SK-N-SH (cell line): ENCODE data around the gene POLR3E. TPM values are rescaled to one million over a fixed set of nuclear protein-coding genes. Genes with fewer than 3 reads are reported as not detected.

Source experiments
- CTCF ChIA-PET: fragments of 300-600, 350-600 bp; formaldehyde crosslinking; extraction: SDS; loops from one replicate; lab custom pipeline; 2021; lab: Yijun Ruan, JAX
- POLR2A ChIA-PET: fragments of 350-600 bp; sonication (Branson Sonifier 250); formaldehyde crosslinking; extraction: SDS; loops from one replicate; lab custom pipeline; 2020; ENCODE audit warnings: antibody characterized with exemption, inconsistent platforms; lab: Yijun Ruan, JAX
- DNase-seq: peaks from one replicate; pipeline ENCODE4 v3.0.0; 2012
- H2AFZ ChIP-seq: fragments of 200-600 bp; sonication (generic); 2 replicates; pipeline ENCODE4 v1.8.1; 2016; ENCODE audit warnings: antibody characterized with exemption, mild to moderate bottlenecking, low read depth
- H3F3A ChIP-seq: fragments of 200-600 bp; sonication (generic); replicated peaks from 2 replicates; pipeline ENCODE3; 2016; ENCODE audit warnings: antibody characterized with exemption, mild to moderate bottlenecking; ENCODE audit not compliant: insufficient read depth
- H3K27ac ChIP-seq, 2 experiments: fragments of 200-500 bp in 1 of 2; fragments of 200-600 bp in 1 of 2; sonication (Bioruptor generic) in 1 of 2; sonication (generic), shearing (Covaris generic) in 1 of 2; 2 replicates each; pipeline versions ENCODE4 v1.5.1 to v1.6.1; 2014 to 2016; ENCODE audit warnings: low read depth in 2 of 2, inconsistent platforms in 1 of 2, low read length in 1 of 2, mild to moderate bottlenecking in 1 of 2, mixed read lengths in 1 of 2
- H3K27me3 ChIP-seq: fragments of 200-600 bp; sonication (generic), shearing (Covaris generic); 2 replicates; pipeline ENCODE4 v1.6.1; 2016; ENCODE audit warnings: mixed run types; ENCODE audit not compliant: insufficient read depth
- H3K36me3 ChIP-seq, 2 experiments: fragments of 200-500 bp in 1 of 2; fragments of 200-600 bp in 1 of 2; sonication (Bioruptor generic) in 1 of 2; sonication (generic) in 1 of 2; replicated peaks in 1 of 2; 2 replicates each; pipeline versions ENCODE3 to v1.5.1; 2014 to 2016; ENCODE audit warnings: low read length in 1 of 2, mild to moderate bottlenecking in 1 of 2; ENCODE audit not compliant: insufficient read depth in 2 of 2, control insufficient read depth in 1 of 2
- H3K4me1 ChIP-seq, 2 experiments: fragments of 200-500 bp in 1 of 2; fragments of 200-600 bp in 1 of 2; sonication (Bioruptor generic) in 1 of 2; sonication (generic), shearing (Covaris generic) in 1 of 2; 2 replicates each; pipeline versions ENCODE4 v1.5.1 to v1.6.1; 2014 to 2016; ENCODE audit warnings: low read depth in 1 of 2, low read length in 1 of 2, mixed run types in 1 of 2; ENCODE audit not compliant: insufficient read depth in 2 of 2, control insufficient read depth in 1 of 2
- H3K4me2 ChIP-seq: fragments of 200-600 bp; sonication (generic), shearing (Covaris generic); 2 replicates; pipeline ENCODE4 v1.6.1; 2017; ENCODE audit warnings: mixed run types
- H3K4me3 ChIP-seq, 2 experiments: fragments of 200-500 bp in 1 of 2; fragments of 200-600 bp in 1 of 2; sonication (Bioruptor generic) in 1 of 2; sonication (generic), shearing (Covaris generic) in 1 of 2; 2 replicates each; pipeline versions ENCODE4 v1.5.1 to v1.8.1; 2014 to 2016; ENCODE audit warnings: low read depth in 2 of 2, inconsistent platforms in 1 of 2, low read length in 1 of 2, mild to moderate bottlenecking in 1 of 2, mixed read lengths in 1 of 2, moderate library complexity in 1 of 2
- H3K79me2 ChIP-seq: fragments of 200-600 bp; sonication (generic); 2 replicates; pipeline ENCODE4 v1.8.1; 2017; ENCODE audit warnings: mild to moderate bottlenecking; ENCODE audit not compliant: insufficient read depth
- H3K9ac ChIP-seq: fragments of 200-600 bp; sonication (generic); 2 replicates; pipeline ENCODE4 v1.6.1; 2017; ENCODE audit warnings: mixed run types
- H3K9me2 ChIP-seq: fragments of 200-600 bp; sonication (generic); 2 replicates; pipeline ENCODE4 v1.6.1; 2017; ENCODE audit warnings: mixed run types
- H3K9me3 ChIP-seq: fragments of 200-600 bp; sonication (generic); 2 replicates; pipeline ENCODE4 v1.6.1; 2017; ENCODE audit warnings: mixed run types, mild to moderate bottlenecking, moderate library complexity
- H4K20me1 ChIP-seq: fragments of 200-600 bp; sonication (generic); 2 replicates; pipeline ENCODE4 v1.6.1; 2017; ENCODE audit warnings: mild to moderate bottlenecking, mixed run types; ENCODE audit not compliant: insufficient read depth
- ELF1 ChIP-seq: IDR thresholded peaks from 2 replicates; pipeline ENCODE4 v1.4.0; 2012
- EP300 ChIP-seq, 2 experiments: IDR thresholded peaks; 2 replicates each; pipeline versions ENCODE4 v1.4.0 to v1.6.1; 2012; ENCODE audit warnings: borderline replicate concordance in 1 of 2, low read depth in 1 of 2, low read length in 1 of 2
- IRF3 ChIP-seq: fragments of 150-350 bp; IDR thresholded peaks from 2 replicates; pipeline ENCODE4 v1.6.1; 2016; ENCODE audit warnings: mild to moderate bottlenecking, low read depth, low read length
- MAX ChIP-seq: IDR thresholded peaks from 2 replicates; pipeline ENCODE4 v1.4.0; 2012; ENCODE audit warnings: low read depth
- MXI1 ChIP-seq: IDR thresholded peaks from 2 replicates; pipeline ENCODE4 v1.6.1; 2012; ENCODE audit warnings: mild to moderate bottlenecking, low read depth, low read length, improper control_type of control experiment
- NFIC ChIP-seq: IDR thresholded peaks from 2 replicates; pipeline ENCODE4 v1.4.0; 2012; ENCODE audit warnings: borderline replicate concordance
- POLR2AphosphoS5 ChIP-seq: IDR thresholded peaks from 2 replicates; pipeline ENCODE4 v1.6.1; 2012; ENCODE audit warnings: low read depth, low read length
- RCOR1 ChIP-seq: fragments of 150-350 bp; IDR thresholded peaks from 2 replicates; pipeline ENCODE4 v1.6.1; 2017; ENCODE audit warnings: antibody characterized with exemption, low read length
- REST ChIP-seq: IDR thresholded peaks from 2 replicates; pipeline ENCODE4 v1.6.1; 2012; ENCODE audit warnings: mild to moderate bottlenecking, low read depth, low read length, moderate library complexity
- TEAD4 ChIP-seq: IDR thresholded peaks from 2 replicates; pipeline ENCODE4 v1.4.0; 2012; ENCODE audit warnings: mild to moderate bottlenecking, borderline replicate concordance; ENCODE audit not compliant: insufficient read depth
- USF2 ChIP-seq: fragments of 150-350 bp; IDR thresholded peaks from 2 replicates; pipeline ENCODE4 v1.6.1; 2017; ENCODE audit warnings: antibody characterized with exemption, low read length, low read depth, borderline replicate concordance
- YY1 ChIP-seq: IDR thresholded peaks from 2 replicates; pipeline ENCODE4 v1.4.0; 2012; ENCODE audit warnings: low read depth, mild to moderate bottlenecking
- polyA plus RNA-seq, 3 experiments: library from polyadenylated mRNA; depleted of rRNA; stranded (reverse); fragments of >200 nt; gene quantifications; 2 replicates each; pipeline ENCODE4 v1.2.3, GENCODE V29; 2012

The POLR3E gene
- polyA plus RNA-seq, 1 of the 3 experiments (the other 2 are of a cell fraction): 59.6 TPM

- CTCF ChIA-PET: no interaction called here
These were observed 84.2 kb downstream of the POLR3E start for GRCh38 chr16:22381392-22381791.

More at GRCh38 chr16:22381392-22381791, 84.2 kb downstream of the POLR3E start:
- TF ChIP-seq TEAD4 (no peak), YY1 (no peak), ELF1 (no peak), NFIC (no peak), USF2 (no peak), POLR2AphosphoS5 (no peak), EP300 (IDR thresholded peaks at IDR 0.05; ENCODE audit: borderline replicate concordance in 1 of 2, low read depth in 1 of 2, low read length in 1 of 2) (no peak), MXI1 (no peak), IRF3 (no peak), REST (no peak), MAX (no peak), RCOR1 (no peak)
- peaks cover 5% of the 10 kb centered on the region for H3F3A ChIP-seq
- no peak overlapping the region for H3K27ac ChIP-seq
- H3K4me2 ChIP-seq: no peak overlapping the region
- H2AFZ ChIP-seq: no peak overlapping the region
- H3K9me2 ChIP-seq: no peaks in the 10 kb centered on the region
- H4K20me1 ChIP-seq: no peaks in the 10 kb centered on the region
- no peak overlapping the region for H3K9ac ChIP-seq
- POLR2A ChIA-PET: no interaction called here
- no peaks in the 10 kb centered on the region for H3K4me1 ChIP-seq
- no peak overlapping the region for H3K4me3 ChIP-seq
- no peaks in the 10 kb centered on the region for H3K79me2 ChIP-seq
- no peaks in the 10 kb centered on the region for H3K36me3 ChIP-seq
- DNase-seq: no peak
- H3K27me3 ChIP-seq: no peaks in the 10 kb centered on the region
- H3K9me3 ChIP-seq: no peaks in the 10 kb centered on the region
